ENCODE results near the gene KIF16B. TPM values are rescaled to one million over a fixed set of nuclear protein-coding genes. Genes with fewer than 3 reads are reported as not detected.

Gene KIF16B
- total RNA-seq, 4 donors from 2014 or later: 16.6 to 29.6 (median 20.2) TPM

- H3K9me3 ChIP-seq: no peaks in the 10 kb centered on the region
- no peak overlapping the region for H3K4me3 ChIP-seq
- no peak for DNase-seq
- H3K27me3 ChIP-seq: no peaks in the 10 kb centered on the region
- WGBS, 2 donors: 31 to 46% methylated on average over 3 of the region's 9 CpGs
- intact Hi-C loops (cut with DNase I): no loop called here
- H3K27ac ChIP-seq: no peak overlapping the region
- peaks cover 19 to 51% (median 20%) of the 10 kb centered on the region in 3 donors for H3K4me1 ChIP-seq
- H3K36me3 ChIP-seq: peaks cover 0 to 9% (median 0%) of the 10 kb centered on the region in 3 donors
- TF ChIP-seq POLR2A (IDR thresholded peaks at IDR 0.05) (no peak), CTCF (IDR thresholded peaks at IDR 0.05) (no peak)
Observed at GRCh38 chr20:16554766-16555543, 18.3 kb downstream of the KIF16B start.

GRCh38 chr20:16553684-16554083, 19.6 kb downstream of the KIF16B start:
- H3K4me3 ChIP-seq: no peak overlapping the region
- no peaks in the 10 kb centered on the region for H3K9me3 ChIP-seq
- H3K4me1 ChIP-seq: peaks cover 19 to 51% (median 20%) of the 10 kb centered on the region in 3 donors
- peaks cover 0 to 9% (median 0%) of the 10 kb centered on the region in 3 donors for H3K36me3 ChIP-seq
- H3K27me3 ChIP-seq: no peaks in the 10 kb centered on the region
- TF ChIP-seq POLR2A (IDR thresholded peaks at IDR 0.05): no peak
- no peak for TF ChIP-seq CTCF (IDR thresholded peaks at IDR 0.05)
- intact Hi-C loops (cut with DNase I): no loop called here
- DNase-seq: no peak
- H3K27ac ChIP-seq: no peak overlapping the region
- WGBS, 2 donors: 45 to 50% methylated on average over 2 to 5 of the region's 7 CpGs

- Histone ChIP-seq H3K36me3 (peaks cover 0 to 9% (median 0%) of the 10 kb centered on the region in 3 donors), H3K4me3 (no peak overlapping the region), H3K9me3 (no peaks in the 10 kb centered on the region), H3K27me3 (no peaks in the 10 kb centered on the region), H3K4me1 (peaks cover 19 to 51% (median 20%) of the 10 kb centered on the region in 3 donors), H3K27ac (no peak overlapping the region)
- intact Hi-C loops (cut with DNase I): no loop called here
- no peak for DNase-seq
- TF ChIP-seq CTCF (IDR thresholded peaks at IDR 0.05) (no peak), POLR2A (IDR thresholded peaks at IDR 0.05) (no peak)
- 86 to 87% methylated on average over 4 to 5 of the region's 5 CpGs for WGBS, 2 donors
Observed at GRCh38 chr20:16553101-16553500, 20.1 kb downstream of the KIF16B start.

GRCh38 chr20:16552015-16552414, 21.2 kb downstream of the KIF16B start:
- 78% methylated on average over 5 of the region's 5 CpGs for WGBS, 2 donors
- no peaks in the 10 kb centered on the region for H3K9me3 ChIP-seq
- TF ChIP-seq POLR2A (IDR thresholded peaks at IDR 0.05) (no peak), CTCF (IDR thresholded peaks at IDR 0.05) (no peak)
- H3K4me1 ChIP-seq: peaks cover 19 to 51% (median 20%) of the 10 kb centered on the region in 3 donors
- intact Hi-C loops (cut with DNase I): no loop called here
- H3K4me3 ChIP-seq: no peak overlapping the region
- H3K27me3 ChIP-seq: no peaks in the 10 kb centered on the region
- H3K36me3 ChIP-seq: peaks cover 0 to 9% (median 0%) of the 10 kb centered on the region in 3 donors
- no peak overlapping the region for H3K27ac ChIP-seq
- DNase-seq: no peak

- WGBS, 2 donors: 77 to 80% methylated on average over 5 of the region's 5 CpGs
- H3K4me3 ChIP-seq: no peak overlapping the region
- no peak overlapping the region for H3K27ac ChIP-seq
- no peaks in the 10 kb centered on the region for H3K9me3 ChIP-seq
- H3K36me3 ChIP-seq: peaks cover 0 to 9% (median 0%) of the 10 kb centered on the region in 3 donors
- H3K27me3 ChIP-seq: no peaks in the 10 kb centered on the region
- peaks cover 19 to 49% (median 19%) of the 10 kb centered on the region in 3 donors for H3K4me1 ChIP-seq
- no peak for TF ChIP-seq CTCF (IDR thresholded peaks at IDR 0.05)
- no peak for TF ChIP-seq POLR2A (IDR thresholded peaks at IDR 0.05)
- no peak for DNase-seq
- intact Hi-C loops (cut with DNase I): no loop called here
Observed at GRCh38 chr20:16551607-16552006, 21.6 kb downstream of the KIF16B start.
